Tongue (tissue), 2 donors: ENCODE results near the gene FBXW12. TPM values are rescaled to one million over a fixed set of nuclear protein-coding genes. Genes with fewer than 3 reads are reported as not detected.

ENCODE experiments used
- DNase-seq: peaks from one replicate; pipeline ENCODE4 v3.0.0-alpha.2; 2015
- total RNA-seq: library from RNA; depleted of rRNA; stranded (reverse); fragments of >200 nt; gene quantifications from one replicate; pipeline ENCODE4 v1.2.3, GENCODE V29; 2014

FBXW12 gene
- total RNA-seq, 1 donor from 2014 or later = not detected

GRCh38 chr3:48408823-48409281 is 36.8 kb downstream of the FBXW12 start:
- DNase-seq = no peak

DNA sequence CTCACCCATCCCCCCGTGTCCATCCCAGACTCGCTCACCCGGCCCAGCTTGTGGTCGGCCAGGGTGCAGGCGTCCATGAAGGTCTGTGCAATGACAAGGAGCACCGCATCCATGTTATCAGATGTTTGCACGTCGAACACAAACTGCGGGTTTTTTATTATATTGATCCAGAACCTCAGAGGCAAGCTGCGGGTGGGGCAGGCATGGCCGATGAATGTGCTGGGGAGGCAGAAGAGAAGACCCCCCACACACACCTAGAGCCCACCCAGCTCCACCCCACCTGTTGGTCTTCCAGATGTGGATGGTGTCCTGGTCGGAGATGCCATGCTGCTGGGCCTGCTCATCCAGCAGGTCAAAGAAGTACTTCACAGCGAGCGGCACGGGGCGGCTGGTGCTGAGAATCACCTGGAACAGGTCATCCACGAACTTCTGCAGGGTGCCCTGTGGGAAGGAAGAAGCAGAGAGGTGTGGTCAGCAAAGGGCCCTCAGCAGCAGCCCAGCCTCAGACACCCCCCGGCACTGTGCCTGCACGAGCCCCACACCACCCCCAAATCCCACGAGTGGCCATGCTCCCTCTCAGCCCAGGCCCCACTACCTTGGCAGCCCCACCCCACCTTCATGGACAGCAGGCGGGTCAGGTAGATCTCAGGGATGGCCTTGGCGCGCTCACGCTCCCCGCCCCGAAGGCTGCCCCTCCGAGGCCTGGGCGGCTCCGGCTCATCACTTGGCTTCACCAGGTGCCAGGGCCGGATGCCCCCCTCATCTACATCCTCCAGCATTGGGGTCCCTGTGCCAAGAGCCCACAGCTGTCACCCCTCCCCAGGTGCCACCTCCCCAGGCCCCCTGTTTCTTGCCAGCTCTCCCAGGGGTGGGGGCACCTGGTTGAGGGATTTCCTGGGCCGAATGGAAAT is 37.5 kb downstream of the FBXW12 start:
- no peak for DNase-seq

DNA sequence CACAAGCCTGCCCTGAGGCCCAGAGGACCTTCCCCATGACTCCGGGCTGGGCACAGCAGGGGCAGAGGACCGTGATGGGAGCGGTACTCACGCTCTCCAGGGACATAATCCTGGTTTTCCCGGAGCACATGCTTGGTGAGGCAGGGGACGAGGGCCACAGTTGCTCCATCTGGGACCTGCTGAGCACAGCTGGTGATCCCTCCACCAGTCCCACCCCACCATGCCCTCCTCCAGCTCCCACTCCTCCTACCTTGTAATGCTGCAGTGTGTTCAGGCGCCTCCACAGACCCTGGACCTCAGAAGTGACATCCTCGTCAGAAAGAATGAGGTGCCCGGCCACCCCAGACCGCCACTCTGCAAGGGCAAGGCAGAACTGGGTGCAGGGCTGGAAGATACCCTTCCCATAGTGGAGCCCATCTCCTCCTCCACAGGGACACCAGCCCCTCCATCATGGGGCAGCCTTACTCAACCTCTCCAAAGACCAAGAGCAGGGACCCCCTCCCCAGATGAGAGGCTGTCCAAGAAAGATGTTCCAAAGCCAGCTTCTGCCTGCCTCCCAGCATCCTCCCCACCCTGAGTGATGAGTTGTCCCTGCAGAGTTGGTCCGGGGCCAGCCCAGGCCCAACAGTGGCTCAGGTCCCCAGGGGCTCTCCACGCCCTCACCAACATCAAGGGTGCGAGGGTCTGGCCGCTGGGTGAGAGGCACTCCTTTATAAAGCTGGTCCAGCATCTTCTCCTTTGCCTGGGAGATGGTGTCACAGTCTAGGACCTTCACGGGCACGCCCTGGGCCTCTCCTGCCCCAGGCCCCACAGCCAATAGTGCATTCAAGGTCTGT is 38.4 kb downstream of the FBXW12 start:
- no peak for DNase-seq

GRCh38 chr3:48411041-48411588 is 39.1 kb downstream of the FBXW12 start:
- no peak for DNase-seq

GRCh38 chr3:48411606-48412374 is 39.8 kb downstream of the FBXW12 start:
- DNase-seq = no peak

- DNase-seq = no peak
Measured at GRCh38 chr3:48412375-48413001, 40.5 kb downstream of the FBXW12 start.

DNA sequence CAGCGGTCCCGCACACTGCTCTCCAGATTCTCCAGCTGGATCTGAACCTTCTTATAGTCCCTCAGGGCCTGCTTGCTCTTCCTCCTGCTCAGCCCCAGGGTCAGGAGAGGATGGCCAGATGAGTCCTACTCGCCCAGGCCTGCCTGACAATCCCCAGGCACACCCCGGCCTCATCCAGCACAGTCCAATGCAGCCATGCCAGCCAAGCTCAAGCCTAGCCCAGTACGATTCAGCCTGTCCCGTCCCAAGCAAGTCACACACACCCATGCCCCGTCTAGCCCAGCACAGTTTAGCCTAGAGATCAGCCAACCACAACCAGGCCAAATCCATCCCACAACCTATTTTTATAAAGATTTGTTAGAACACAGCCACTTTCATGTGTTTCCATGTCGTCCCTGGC is 41.1 kb downstream of the FBXW12 start:
- no peak for DNase-seq

GRCh38 chr3:48413611-48414010 is 41.6 kb downstream of the FBXW12 start:
- DNase-seq = no peak

DNA sequence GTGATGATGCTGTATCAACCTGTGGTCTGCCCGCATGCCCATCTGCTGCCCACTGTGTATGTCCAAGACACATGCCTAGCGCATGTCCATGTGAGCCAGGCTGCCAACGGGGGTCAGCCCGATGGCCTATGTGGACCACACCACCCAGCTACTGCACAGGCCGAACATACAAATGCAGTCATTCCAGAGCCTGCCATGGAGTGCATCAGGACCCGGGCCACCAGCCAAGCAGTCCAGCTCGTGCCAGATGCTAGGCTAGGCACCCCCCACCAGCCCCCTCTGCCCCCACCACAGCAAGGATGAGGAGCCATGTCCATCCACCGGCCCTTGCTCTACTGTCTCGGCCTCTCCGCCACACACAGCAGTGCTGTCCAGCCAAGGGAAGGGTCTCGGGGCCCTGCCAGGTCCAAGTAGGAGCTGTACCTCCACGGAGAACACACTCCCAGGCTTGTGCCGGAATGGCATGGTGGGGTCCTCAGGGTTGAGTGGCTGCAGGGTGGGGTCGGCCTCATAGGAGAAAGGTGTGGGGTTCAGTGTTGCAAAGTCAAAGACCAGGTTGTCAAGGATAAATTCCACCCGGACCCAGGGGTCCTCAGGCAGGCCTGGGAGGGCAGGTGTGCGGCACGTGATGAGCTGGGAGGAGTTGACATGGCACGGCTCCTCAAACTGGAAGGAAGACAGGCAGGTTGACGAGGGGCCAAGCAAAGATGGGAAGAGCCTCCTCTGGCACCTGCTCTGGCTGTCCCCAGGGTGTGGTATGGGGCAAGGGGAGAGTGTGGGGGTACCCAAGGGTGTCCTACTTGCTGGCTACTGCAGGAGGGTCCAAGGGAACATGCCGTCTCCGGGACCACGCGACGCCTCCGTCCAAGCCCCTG is 42.6 kb downstream of the FBXW12 start:
- DNase-seq = no peak

- peak; percentile 32 for DNase-seq
Measured at GRCh38 chr3:48415251-48415953, 43.4 kb downstream of the FBXW12 start.

DNA sequence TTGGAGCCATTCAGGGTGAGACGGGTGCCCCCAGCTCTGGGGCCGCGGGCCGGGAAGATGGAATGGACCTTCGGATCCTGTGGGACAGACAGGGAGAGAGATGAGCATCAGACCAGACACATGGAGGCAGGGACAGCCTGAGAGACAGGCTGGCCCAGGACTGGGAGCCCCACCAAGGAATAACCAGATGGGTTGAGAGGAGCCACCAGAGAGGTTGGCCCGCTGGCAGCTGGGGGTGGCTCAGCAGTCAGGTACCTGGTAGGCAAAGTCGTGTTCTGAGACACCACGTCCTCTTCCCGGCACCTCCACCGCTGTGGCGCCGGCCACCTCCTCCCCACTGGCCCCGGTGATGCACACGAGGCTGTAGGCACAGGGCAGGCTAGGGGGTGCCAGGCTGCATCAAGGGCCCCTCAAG is 44.1 kb downstream of the FBXW12 start:
- DNase-seq = no peak

DNA sequence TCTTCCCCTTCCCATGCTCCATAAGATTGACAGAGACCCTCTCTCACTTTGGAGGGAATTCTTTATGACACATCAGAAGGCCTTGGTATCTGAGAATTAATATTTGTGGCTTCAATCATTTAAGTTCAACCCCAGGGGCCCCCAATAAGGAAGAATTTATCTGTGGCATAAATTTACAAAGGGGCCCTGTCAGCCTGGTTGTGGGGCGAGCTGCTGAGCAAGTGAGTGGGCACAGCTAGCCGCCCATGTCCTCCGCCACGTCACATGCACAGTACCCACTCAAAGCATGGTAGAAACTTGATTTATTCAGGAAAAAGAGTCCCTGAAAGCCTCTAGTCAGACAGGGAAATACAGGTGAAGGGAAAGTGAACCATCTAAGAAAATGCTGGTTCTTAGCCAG is 44.5 kb downstream of the FBXW12 start:
- no peak for DNase-seq

- no peak for DNase-seq
Measured at GRCh38 chr3:48417529-48418108, 45.6 kb downstream of the FBXW12 start.

- no peak for DNase-seq
Measured at GRCh38 chr3:48418140-48418539, 46.1 kb downstream of the FBXW12 start.

GRCh38 chr3:48418651-48419050 is 46.6 kb downstream of the FBXW12 start:
- no peak for DNase-seq

DNA sequence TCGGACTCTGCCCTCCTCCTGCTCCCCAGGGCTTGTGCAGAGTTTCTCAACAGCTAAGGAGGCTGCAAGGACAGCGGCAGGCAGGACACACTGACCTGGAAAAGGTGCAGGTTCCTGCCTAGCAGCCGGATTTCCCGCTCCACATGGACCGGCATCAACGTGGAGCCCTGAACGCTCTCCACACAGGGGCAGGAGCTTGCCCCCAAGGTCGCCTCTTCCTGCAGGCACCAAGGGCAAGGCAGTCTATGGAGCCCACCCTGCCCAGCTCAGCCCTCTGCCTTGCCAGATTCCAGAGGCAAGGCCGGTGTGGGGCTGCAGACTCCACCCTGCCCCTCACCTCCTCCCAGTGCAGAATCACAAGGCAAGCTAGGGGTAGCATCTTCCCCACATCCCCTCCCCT is 47.1 kb downstream of the FBXW12 start:
- no peak for DNase-seq

DNA sequence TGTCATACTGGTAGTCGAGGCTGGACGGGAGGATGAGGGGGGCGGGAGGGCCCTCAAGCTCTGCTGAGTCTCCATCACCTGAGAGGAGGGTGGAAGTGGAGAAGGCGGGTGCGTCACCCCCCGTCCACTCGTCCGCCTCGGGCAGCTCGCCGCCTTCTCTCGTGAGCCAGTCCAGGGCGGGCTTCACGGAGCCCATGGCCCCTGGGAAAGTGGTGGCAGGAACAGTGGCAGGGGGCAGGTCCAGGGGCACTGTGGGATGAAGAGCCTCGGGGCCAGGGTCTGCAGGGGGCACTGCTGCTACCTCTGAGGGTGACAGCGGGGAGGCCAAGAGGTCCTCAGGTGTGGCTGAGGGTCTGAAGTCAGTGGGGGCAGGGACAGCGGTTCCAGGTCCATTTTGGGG is 47.6 kb downstream of the FBXW12 start:
- DNase-seq = no peak

DNA sequence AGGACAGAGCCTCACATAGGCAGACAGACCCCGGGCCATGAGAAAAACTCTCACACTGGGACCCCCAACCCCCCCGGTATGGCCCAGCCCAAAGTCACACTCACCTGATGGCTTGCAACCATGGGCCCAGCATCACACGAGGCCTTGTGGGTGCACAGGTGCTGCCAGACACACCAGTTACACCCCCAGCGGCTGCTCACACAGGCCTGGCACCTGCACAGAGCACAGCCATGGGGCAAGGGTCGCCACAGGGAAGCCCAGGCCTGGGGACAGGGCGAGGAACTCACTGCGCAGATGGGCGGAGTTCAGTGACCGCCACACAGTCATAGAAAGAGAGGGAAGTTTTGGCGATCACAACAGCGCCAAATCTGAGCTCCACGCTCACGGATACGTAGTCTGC is 48.5 kb downstream of the FBXW12 start:
- DNase-seq = no peak

- no peak for DNase-seq
Measured at GRCh38 chr3:48422272-48422671, 50.3 kb downstream of the FBXW12 start.

GRCh38 chr3:48422681-48423080 is 50.7 kb downstream of the FBXW12 start:
- no peak for DNase-seq
